Heart left ventricle (tissue), 13 donors: ENCODE data around the gene EMID1.

Experiments used
- CTCF ChIP-seq, 12 donors: fragments of 200-600 bp; sonication (generic) in 4 of 12; IDR thresholded peaks; one replicate each; pipeline versions ENCODE4 v1.5.0 to v1.8.0; 2018 to 2022; ENCODE audit warnings: antibody characterized with exemption in 12 of 12, mild to moderate bottlenecking in 5 of 12
- POLR2A ChIP-seq, 2 donors: fragments of 450-650 bp; IDR thresholded peaks; one replicate each; pipeline ENCODE4 v1.6.1; 2017; ENCODE audit warnings: antibody characterized with exemption in 2 of 2, mild to moderate bottlenecking in 2 of 2, moderate library complexity in 2 of 2
- donor health status: ischemic (EF 13 %, LVEDD 7.1; RV severe dilation, severe dysfunction).
- donor health status: DM: no; HTN: yes; CAD: no.
- donor health status: DM: no; HTN: no; CAD: no.
- donor health status: ischemic (EF 25% LVEDD 6.9; RV normal size, moderate dysfunction).
- donor health status: ischemic (EF 25% LVEDD 5.7; RV mildly dilated, moderate dysfunction).
- donor health status: ischemic (EF 35%, LVEDD 5.7; RV mildly dilated, moderate dysfunction).
- donor health status: nonischemic (EF 11% LVEDD 7.7; RV severe dilation, severe dysfunction).
- donor health status: DM: yes; HTN: yes; CAD: no.
- donor health status: PGD.
- donor health status: ischemic (EF 29% LVEDD 5.4; RV normal size, mild dysfunction).
- donor health status: nonischemic (EF 23%, LVEDD 6.1; RV moderate dilation, normal function).

- no peak for TF ChIP-seq CTCF (IDR thresholded peaks at IDR 0.05)
- TF ChIP-seq POLR2A (IDR thresholded peaks at IDR 0.05), result no peak
Measured at GRCh38 chr22:29215012-29215860, 9.5 kb downstream of the EMID1 start.
